ENCODE results near the gene TNK2.
A peak's percentile ranks its signal among the peaks of the same experiment; 100 is the strongest.

- peak; percentile 27 for TF ChIP-seq POLR2A (IDR thresholded peaks at IDR 0.05; ENCODE audit: low read length)
- no peak for TF ChIP-seq GATA1 (IDR thresholded peaks at IDR 0.05; ENCODE audit: low read depth, low read length)
These were observed 2.9 kb upstream of the TNK2 start for GRCh38 chr3:195911041-195911945.
